ENCODE data around the gene HIVEP3.
A peak's percentile ranks its signal among the peaks of the same experiment; 100 is the strongest.

The HIVEP3 gene

GRCh38 chr1:41844781-41845272, 73.9 kb downstream of the HIVEP3 start:
- no peak for DNase-seq

DNA sequence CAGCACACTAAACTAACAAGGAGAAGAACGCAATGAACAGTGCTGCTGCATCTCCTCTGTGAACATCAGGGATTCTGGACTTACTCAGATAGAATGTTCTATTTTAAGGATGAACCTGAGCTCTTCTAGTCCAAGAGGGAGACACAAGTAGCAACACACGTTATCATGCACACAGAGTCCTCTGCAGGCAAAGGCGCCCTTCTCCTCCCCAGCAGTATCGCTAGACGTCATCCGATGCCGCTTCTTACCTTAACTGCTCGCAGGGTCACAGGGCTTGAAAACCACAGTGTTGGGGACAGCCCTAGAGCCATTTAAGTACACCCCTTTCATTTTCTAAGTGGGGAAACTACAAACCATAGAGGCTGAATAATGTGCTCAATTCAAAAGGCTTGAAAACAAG, 74.5 kb downstream of the HIVEP3 start:
- no peak for DNase-seq

DNA sequence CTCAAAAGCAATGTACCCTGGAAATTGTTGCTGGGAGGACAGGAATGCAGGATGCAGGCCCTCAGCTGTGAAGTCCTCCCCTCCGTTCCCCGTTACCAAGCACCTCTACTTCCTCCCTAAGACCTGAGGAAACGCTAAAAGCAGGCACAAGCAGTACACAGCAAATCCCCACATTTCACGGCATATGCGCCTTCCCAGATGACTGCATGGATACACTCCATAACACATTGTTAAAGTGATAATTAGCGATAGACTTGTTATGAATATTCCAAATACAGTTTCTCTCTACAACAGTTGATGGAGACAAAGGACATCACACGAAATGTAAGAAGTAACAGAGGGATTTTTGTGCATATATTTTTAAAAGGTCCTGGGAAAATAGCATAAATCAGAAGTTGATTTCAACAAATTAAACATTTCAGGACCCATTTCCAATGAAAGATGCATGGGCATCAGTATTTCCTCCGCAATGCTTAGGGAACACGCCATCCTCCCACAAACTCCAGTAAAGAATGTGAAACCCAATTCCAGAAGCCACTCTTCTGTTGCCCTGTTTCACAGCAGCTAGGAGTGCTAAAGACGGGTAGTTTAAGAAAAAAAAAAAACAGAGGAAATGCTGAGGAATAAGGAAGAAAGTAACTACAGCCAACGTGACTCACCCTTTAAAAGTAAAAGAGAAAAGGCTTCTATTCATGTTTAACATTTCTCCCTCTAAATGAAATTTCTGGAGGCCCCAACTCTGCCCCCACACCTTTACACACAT, 75.5 kb downstream of the HIVEP3 start:
- no peak for DNase-seq

DNA sequence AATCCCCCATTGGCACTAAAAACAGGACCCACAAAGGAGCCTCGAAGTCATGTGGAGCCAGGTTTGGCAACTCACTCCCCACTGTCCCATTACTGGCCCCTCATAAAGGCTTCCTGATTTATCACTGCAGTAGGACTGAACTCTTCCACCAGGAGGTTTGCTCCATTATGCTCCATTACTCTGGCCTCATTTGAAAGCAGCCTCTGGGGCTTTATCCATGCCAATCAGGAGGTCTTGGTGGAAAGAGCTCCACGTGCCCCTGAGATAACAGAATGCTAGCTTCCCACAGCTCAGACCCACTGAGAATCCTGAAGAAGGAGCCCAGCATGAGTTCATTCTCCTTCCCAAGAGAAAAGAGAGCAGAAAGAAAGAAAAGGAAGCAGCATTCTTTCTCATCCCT, 76.4 kb downstream of the HIVEP3 start:
- no peak for DNase-seq

DNA sequence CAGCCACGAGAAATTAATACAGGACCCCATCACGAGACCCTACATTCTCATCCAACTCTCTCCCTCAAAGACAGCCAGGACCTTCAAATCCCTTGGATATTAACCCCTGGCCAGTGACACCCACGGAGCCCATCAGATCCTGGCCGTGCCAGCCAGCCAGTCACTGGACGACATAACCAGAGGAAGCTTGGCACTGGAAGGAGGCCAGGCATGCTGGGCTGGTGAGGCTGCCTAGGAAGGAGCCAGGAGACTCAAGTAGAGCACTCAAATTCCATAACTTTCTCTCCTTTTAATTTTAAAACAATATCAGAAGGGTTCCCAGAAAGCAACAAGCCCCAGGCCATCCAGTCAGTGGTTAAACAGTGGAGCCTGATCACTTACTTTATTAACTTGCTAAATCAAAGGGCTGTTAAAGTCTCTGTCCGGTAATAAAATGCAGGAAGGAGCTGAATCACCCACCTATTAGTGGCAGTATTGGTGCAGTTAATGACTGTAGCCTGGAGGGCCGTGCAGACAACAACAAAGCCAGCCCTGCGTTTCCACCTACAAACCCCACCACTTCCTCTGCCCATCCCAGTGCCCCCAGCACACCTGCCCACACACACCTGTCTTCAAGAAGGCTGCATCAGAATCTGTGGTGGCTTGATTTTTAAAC, 78.0 kb downstream of the HIVEP3 start:
- no peak for DNase-seq

GRCh38 chr1:41838266-41838665, 80.5 kb downstream of the HIVEP3 start:
- no peak for DNase-seq

DNA sequence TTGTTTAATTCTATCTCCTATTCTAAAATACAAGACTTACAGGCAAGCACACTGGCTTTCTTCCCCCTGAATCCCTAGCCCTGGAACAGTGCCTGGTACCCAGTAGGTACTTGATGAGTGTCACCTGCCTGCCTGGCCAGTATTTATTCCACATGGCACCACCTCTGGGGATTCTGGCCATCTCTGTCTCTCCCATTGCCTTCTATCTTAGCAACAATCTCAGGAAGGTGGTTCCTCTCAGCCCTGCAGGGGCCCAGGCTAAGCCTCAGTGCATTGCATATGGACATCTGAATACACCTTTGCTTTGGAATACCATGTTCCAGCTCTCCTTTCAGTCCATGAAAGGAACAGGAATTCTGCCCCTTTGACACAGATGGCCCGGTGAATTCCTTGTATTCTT, 81.0 kb downstream of the HIVEP3 start:
- no peak for DNase-seq

DNA sequence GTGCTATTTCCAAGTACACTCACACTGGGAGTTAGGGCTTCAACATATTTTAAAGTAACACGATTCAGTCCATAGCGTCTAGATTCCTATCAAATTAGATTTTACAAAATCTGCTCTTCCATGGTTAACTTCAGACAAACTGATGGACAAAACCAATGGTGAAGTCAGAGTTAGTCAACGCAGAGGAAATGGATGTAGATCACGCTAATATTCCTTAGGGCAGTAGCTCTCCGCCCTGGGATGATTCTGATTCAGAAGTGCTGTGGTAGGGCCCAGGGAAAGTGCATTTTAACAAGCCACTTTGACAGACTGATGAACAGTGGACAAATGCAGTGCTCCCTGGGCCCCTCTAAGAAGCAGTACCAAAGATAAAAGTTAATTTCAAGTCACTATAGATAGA, 83.2 kb downstream of the HIVEP3 start:
- no peak for DNase-seq

GRCh38 chr1:41833519-41834000, 85.2 kb downstream of the HIVEP3 start:
- DNase-seq, result no peak

DNA sequence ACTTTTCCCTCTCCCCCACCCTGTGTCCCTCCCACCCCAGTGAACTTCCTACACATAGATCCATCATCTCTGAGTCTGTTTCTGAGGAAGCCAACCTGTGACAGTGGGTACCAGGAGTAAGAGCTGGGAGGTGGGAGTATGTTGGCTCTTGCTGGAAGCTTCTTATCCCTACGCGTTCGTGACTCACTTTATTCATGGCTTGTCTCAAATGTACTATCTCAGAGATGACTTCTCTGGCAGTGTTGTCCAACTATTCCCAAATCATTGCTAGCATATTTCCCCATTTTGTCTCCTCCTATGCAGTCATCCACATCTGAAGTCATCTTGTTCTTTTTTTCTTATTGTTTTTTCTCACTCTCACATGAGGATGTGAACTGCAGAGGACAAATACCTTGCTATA, 88.0 kb downstream of the HIVEP3 start:
- DNase-seq, result no peak

DNA sequence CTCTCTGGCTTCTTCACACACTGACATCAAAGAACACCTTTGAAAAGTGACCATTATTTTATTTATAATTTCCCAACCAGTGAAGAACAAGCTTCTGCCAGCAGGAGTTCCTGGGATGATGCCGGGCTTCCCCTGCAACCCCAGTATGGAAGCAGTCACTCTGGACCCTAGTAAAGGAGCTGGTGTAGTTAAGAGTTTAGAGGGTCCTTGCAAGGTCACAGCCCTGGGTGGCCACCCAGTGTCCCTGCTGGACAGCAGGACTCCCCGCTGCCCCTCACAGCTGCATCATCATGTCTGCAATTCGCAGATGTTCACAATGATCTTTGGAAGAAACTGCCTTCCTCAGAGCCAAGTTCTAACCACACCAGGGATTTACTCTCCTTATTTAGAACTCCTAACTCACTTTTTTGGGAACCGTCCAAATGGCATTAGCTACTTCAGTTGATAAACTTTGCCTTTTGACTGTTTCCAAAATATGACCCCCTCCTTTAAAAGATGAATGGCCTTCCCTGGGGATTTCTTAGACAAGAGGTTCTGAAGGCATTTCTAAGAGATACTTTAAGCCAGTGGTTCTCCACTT, 90.6 kb downstream of the HIVEP3 start:
- no peak for DNase-seq

GRCh38 chr1:41823471-41823870, 95.3 kb downstream of the HIVEP3 start:
- no peak for DNase-seq

- no peak for DNase-seq
These were observed 95.9 kb downstream of the HIVEP3 start for GRCh38 chr1:41822866-41823265.

GRCh38 chr1:41819843-41820242, 98.9 kb downstream of the HIVEP3 start:
- no peak for DNase-seq

DNA sequence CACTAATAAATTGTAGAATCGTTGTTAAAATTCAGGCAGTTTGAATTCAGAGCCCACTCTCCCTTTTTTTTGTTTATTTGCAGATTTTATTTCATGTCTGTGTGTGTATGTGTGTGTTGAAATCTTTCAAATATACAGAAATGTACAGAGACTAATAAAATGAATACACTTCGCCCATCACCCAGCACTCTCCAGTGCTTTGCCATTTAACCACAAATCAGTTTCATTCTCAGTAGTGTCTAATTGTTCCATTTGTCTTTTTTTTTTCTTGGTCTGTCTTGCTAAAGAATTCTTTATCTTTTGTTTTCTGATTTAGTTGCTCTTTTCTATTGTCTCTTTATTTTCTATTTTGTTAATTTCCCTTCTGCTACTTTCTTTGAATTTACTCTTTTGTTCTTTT, 99.7 kb downstream of the HIVEP3 start:
- DNase-seq, result no peak

DNA sequence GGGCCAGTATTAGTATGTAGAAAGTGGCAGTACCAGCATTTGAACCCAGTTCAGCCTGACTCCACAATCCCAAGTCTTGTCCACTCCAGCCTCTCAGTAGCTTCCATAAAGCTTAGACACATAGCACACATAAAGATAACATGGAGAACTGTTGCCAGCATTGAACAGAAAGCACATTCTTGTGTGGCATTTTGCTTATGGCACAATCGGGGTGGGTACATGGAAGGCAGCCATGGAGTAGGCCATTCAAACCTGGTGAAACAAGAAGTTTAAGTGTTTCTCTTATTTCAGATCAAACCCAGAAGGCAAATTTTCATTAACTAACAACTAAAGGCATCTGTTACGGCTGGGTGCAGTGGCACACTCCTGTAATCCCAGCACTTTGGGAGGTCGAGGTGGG, 102.7 kb downstream of the HIVEP3 start:
- DNase-seq, result no peak

DNA sequence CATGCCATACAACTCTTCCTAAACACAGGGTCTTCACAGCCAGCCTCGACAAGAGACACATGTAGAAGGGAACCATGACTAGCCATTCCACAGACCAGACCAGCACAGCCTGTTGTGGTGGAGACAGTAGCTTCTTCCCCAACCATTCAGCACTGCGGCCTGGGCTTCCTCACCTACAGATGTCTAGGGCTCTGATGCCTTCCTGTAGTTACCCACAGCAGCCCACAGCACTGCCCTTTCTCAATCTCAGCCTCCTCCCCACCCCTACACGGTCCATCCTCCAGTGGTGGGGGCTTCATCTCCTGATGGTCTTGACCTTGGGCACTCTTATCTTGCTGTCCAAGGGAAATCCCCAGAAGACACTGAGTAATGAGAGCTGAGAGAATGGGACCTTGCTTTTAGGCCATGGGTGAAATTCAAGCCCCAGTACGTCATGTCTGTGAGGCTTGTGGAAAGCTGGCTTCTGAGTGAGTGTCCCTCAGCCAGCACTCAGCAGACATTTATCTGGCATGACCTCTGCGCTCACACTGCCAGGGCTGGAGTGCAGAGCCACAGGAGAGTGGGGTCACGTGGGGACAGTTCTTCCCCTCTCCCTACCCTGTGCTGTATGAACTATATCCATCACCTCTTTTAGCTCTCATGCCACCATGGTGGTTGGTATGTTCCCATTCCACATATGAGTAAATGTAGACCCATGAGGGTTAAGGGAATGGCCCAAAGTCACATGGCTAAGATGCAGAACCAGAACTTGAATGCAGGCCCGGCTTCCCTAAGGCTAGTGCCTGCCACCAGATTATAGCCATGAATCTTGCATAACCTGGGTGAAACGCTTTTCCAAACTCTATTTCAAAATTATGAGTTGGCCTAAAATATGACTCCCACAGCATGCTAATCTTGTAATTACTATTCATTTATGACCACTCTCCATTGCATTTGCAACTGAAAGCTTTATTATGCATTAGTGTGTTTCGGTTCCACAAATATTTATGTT, 104.7 kb downstream of the HIVEP3 start:
- no peak for DNase-seq

DNA sequence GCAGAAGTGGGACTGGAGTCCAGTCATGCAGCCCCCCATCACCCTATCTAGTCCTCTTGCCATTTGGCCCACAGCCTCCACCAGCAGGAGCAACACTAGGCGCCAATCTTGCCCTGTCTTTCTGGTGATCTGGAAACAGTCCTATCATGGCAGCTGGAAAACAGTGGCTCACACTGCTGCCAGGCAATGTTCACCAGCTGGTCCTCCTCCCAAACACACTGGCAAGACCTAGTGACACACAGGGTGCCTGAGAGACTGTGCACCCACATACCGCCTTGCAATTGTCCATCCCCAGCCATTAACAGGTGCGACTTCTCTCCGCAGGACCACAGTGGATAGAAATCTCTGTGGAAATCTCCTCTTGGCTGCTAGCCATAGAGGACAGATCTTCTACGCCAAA, 105.5 kb downstream of the HIVEP3 start:
- DNase-seq, result no peak

DNA sequence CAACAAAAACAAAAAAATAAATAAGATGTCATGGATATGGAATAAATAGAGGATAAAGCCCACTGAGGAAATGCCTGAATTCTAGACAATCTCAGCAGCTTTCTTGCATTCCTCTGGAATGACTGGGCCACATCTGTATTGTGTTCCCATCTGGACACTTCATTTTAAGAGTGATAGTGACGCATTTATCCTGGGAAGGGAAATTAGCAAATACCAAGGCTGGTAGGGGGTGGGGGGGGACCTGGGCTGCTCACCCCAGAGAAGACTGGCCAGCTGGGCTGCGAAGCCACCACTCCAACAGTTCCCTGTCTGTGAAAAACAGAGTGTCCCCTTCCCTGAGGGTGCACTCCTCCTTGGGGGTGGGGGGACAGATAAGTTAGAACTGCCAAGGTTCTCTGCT, 106.3 kb downstream of the HIVEP3 start:
- no peak for DNase-seq

DNA sequence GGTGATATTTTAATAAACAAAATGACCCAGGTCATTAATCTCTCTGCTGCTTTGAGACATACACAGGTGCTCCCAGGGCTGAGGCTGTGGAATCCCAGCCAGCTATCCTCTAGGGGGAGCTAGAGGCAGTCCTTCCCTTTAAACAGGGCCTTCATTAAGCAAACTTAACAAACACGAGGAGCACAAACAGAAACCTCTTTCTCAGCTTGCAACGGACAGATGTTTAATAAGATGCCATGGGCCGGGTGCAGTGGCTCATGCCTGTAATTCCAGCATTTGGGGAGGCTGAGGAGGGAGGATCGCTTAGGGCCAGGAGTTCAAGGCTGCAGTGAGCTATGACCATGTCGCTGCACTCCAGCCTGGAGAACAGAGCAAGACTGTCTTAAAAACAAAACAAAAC, 106.7 kb downstream of the HIVEP3 start:
- DNase-seq, result peak; percentile 34

- DNase-seq, result no peak
These were observed 107.5 kb downstream of the HIVEP3 start for GRCh38 chr1:41811051-41811795.

DNA sequence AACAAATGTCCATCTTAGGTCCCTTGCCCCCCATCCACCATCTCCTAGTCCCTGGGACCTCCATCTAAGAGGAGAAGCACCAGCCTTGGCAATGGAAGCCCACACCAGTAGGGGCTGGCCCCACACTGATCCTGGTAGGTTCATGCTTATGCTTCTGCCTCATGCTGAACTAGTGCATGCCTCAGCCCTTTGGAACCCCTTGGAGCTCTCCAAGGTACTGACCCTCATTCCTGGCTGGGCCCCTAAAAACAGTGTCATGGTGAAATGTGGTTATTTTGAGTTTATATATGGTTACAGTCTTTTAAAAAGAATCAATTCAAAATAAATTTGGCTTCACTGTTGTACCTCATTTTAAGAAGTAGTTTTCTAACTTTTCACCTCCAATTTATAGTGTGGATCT, 108.3 kb downstream of the HIVEP3 start:
- no peak for DNase-seq

Measured in NCI-H524 treated with DMSO at 0.1 percent for 48 hours (cell line).